GM18907 (cell line): Measurements from ENCODE around the gene SLC6A6.

Experiments used
- ATAC-seq: cut with Tn5 transposase; IDR thresholded peaks from one replicate; pipeline ENCODE4 v1.9.1; 2021; ENCODE audit warnings: mild to moderate bottlenecking, moderate library complexity; ENCODE audit not compliant: unreplicated experiment

Gene SLC6A6

GRCh38 chr3:14481646-14482036, 79.2 kb downstream of the SLC6A6 start:
- no peak for ATAC-seq

- ATAC-seq: no peak
Measured at GRCh38 chr3:14482271-14482721, 79.9 kb downstream of the SLC6A6 start.

- no peak for ATAC-seq
Measured at GRCh38 chr3:14483286-14483685, 80.9 kb downstream of the SLC6A6 start.

GRCh38 chr3:14484741-14485140, 82.3 kb downstream of the SLC6A6 start:
- ATAC-seq: no peak

- ATAC-seq: no peak
Measured at GRCh38 chr3:14485981-14486380, 83.6 kb downstream of the SLC6A6 start.

GRCh38 chr3:14486460-14486859, 84.1 kb downstream of the SLC6A6 start:
- no peak for ATAC-seq

- no peak for ATAC-seq
Measured at GRCh38 chr3:14487086-14487485, 84.7 kb downstream of the SLC6A6 start.

- no peak for ATAC-seq
Measured at GRCh38 chr3:14487821-14488220, 85.4 kb downstream of the SLC6A6 start.

GRCh38 chr3:14488286-14489041, 86.1 kb downstream of the SLC6A6 start:
- no peak for ATAC-seq

GRCh38 chr3:14489641-14490040, 87.2 kb downstream of the SLC6A6 start:
- ATAC-seq: no peak

- no peak for ATAC-seq
Measured at GRCh38 chr3:14490255-14490654, 87.8 kb downstream of the SLC6A6 start.

- ATAC-seq: no peak
Measured at GRCh38 chr3:14490831-14491230, 88.4 kb downstream of the SLC6A6 start.

GRCh38 chr3:14491396-14492190, 89.2 kb downstream of the SLC6A6 start:
- ATAC-seq: no peak

- no peak for ATAC-seq
Measured at GRCh38 chr3:14492948-14493881, 90.8 kb downstream of the SLC6A6 start.

- no peak for ATAC-seq
Measured at GRCh38 chr3:14494279-14494972, 92.0 kb downstream of the SLC6A6 start.

- no peak for ATAC-seq
Measured at GRCh38 chr3:14494973-14495300, 92.5 kb downstream of the SLC6A6 start.

- ATAC-seq: no peak
Measured at GRCh38 chr3:14496351-14496750, 93.9 kb downstream of the SLC6A6 start.

- ATAC-seq: no peak
Measured at GRCh38 chr3:14497321-14497720, 94.9 kb downstream of the SLC6A6 start.

- ATAC-seq: no peak
Measured at GRCh38 chr3:14502472-14502871, 100.1 kb downstream of the SLC6A6 start.

- no peak for ATAC-seq
Measured at GRCh38 chr3:14503033-14503705, 100.8 kb downstream of the SLC6A6 start.
